ENCODE data around the gene HSPA12B. TPM values are rescaled to one million over a fixed set of nuclear protein-coding genes. Genes with fewer than 3 reads are reported as not detected.
"Not testable (repeated sequence)": the region's sequence is repeated elsewhere in the genome, so short reads cannot be mapped to it uniquely, and the experiment has no call there.

HSPA12B gene
- total RNA-seq, 2 experiments from 2014 or later: not detected

GRCh38 chr20:3784216-3784853 is 51.9 kb downstream of the HSPA12B start:
- peak overlapping the region; percentile 57 for H3K4me3 Mint-ChIP-seq
- ChIA-PET POLR2A (interaction anchor here (1.7 kb wide), 1 partner anchor 17 kb away, joined by 3 read pairs; the partner anchor contains the start of gene ADISSP), CTCF (interaction anchor here (0.5 to 7.0 kb wide), 4 partner anchors 17 to 341 kb away, joined by 3 to 77 read pairs (median 4); partner anchors contain the start of genes ADISSP and AP5S1)
- peak overlapping the region; percentile 73 for H3K27ac Mint-ChIP-seq
- H3K27me3 Mint-ChIP-seq: peaks cover 13% of the 10 kb centered on the region
- peaks cover 59% of the 10 kb centered on the region for H3K4me1 Mint-ChIP-seq
- no peak for DNase-seq
- no peaks in the 10 kb centered on the region for H3K9me3 Mint-ChIP-seq
- H3K36me3 Mint-ChIP-seq (ENCODE audit: low read depth): peaks cover 12% of the 10 kb centered on the region

GRCh38 chr20:3784863-3785239 is 52.4 kb downstream of the HSPA12B start:
- Mint-ChIP-seq H3K36me3 (ENCODE audit: low read depth) (peaks cover 12% of the 10 kb centered on the region), H3K4me1 (peaks cover 55% of the 10 kb centered on the region), H3K27ac (peak overlapping the region; percentile 73), H3K27me3 (peaks cover 8% of the 10 kb centered on the region), H3K9me3 (no peaks in the 10 kb centered on the region), H3K4me3 (peak overlapping the region; percentile 57)
- POLR2A ChIA-PET: interaction anchor here (1.7 kb wide), 1 partner anchor 17 kb away, joined by 3 read pairs; the partner anchor contains the start of gene ADISSP
- DNase-seq: no peak
- CTCF ChIA-PET: interaction anchor here (0.5 to 7.0 kb wide), 5 partner anchors 10 to 340 kb away, joined by 3 to 77 read pairs (median 4); partner anchors contain the start of genes ADISSP, AP5S1 and CDC25B

- H3K27me3 Mint-ChIP-seq: peaks cover 5% of the 10 kb centered on the region
- CTCF ChIA-PET: interaction anchor here (0.8 to 7.0 kb wide), 16 partner anchors 10 to 352 kb away, joined by 3 to 77 read pairs (median 4); partner anchors contain the start of genes ADISSP, AP5S1 and CDC25B
- H3K4me3 Mint-ChIP-seq: peak overlapping the region; percentile 84
- POLR2A ChIA-PET: no interaction called here
- no peaks in the 10 kb centered on the region for H3K9me3 Mint-ChIP-seq
- peaks cover 12% of the 10 kb centered on the region for H3K36me3 Mint-ChIP-seq (ENCODE audit: low read depth)
- H3K4me1 Mint-ChIP-seq: peaks cover 53% of the 10 kb centered on the region
- peak overlapping the region; percentile 47 for H3K27ac Mint-ChIP-seq
- no peak for DNase-seq
Observed at GRCh38 chr20:3785240-3786125, 53.0 kb downstream of the HSPA12B start.

GRCh38 chr20:3786126-3786484 is 53.6 kb downstream of the HSPA12B start:
- peaks cover 48% of the 10 kb centered on the region for H3K4me1 Mint-ChIP-seq
- ChIA-PET POLR2A (interaction anchor here (1.0 kb wide), 2 partner anchors 34 to 89 kb away, joined by 3 to 5 read pairs; partner anchors contain the start of gene AP5S1), CTCF (interaction anchor here (0.6 to 7.0 kb wide), 23 partner anchors 8 to 351 kb away, joined by 3 to 77 read pairs (median 4); partner anchors contain the start of genes ADISSP, AP5S1 and CDC25B)
- H3K4me3 Mint-ChIP-seq: peak overlapping the region; percentile 84
- H3K36me3 Mint-ChIP-seq (ENCODE audit: low read depth): peaks cover 12% of the 10 kb centered on the region
- peak; percentile 49 for DNase-seq
- H3K9me3 Mint-ChIP-seq: no peaks in the 10 kb centered on the region
- no peaks in the 10 kb centered on the region for H3K27me3 Mint-ChIP-seq
- H3K27ac Mint-ChIP-seq: peak overlapping the region; percentile 82

- H3K27ac Mint-ChIP-seq: peak within 1 kb of the TSS; percentile 82
- ChIA-PET POLR2A (interaction anchor here (0.6 to 1.0 kb wide), 4 partner anchors 29 to 224 kb away, joined by 3 to 5 read pairs (median 3); partner anchors contain the start of gene AP5S1), CTCF (interaction anchor here (0.6 to 7.0 kb wide), 29 partner anchors 8 to 351 kb away, joined by 3 to 77 read pairs (median 4); partner anchors contain the start of genes ADISSP, AP5S1 and CDC25B)
- no peaks in the 10 kb centered on the region for H3K9me3 Mint-ChIP-seq
- H3K4me3 Mint-ChIP-seq: peak within 1 kb of the TSS; percentile 84
- DNase-seq: peak; percentile 89
- H3K36me3 Mint-ChIP-seq (ENCODE audit: low read depth): peaks cover 12% of the 10 kb centered on the region
- H3K27me3 Mint-ChIP-seq: no peaks in the 10 kb centered on the region
- H3K4me1 Mint-ChIP-seq: peaks cover 41% of the 10 kb centered on the region
Observed at GRCh38 chr20:3786665-3787323, 54.3 kb downstream of the HSPA12B start, which contains the start of gene CENPB. TSS of gene CENPB (minus strand) at chr20:3786740. CDS start at chr20:3786483, 257 bp downstream.

- Mint-ChIP-seq H3K4me3 (peak overlapping the region; percentile 75), H3K36me3 (ENCODE audit: low read depth) (peaks cover 11% of the 10 kb centered on the region), H3K4me1 (peaks cover 38% of the 10 kb centered on the region), H3K27ac (peak overlapping the region; percentile 66), H3K9me3 (no peaks in the 10 kb centered on the region), H3K27me3 (no peaks in the 10 kb centered on the region)
- CTCF ChIA-PET: interaction anchor here (0.8 to 7.0 kb wide), 16 partner anchors 8 to 259 kb away, joined by 3 to 77 read pairs (median 4); partner anchors contain the start of genes ADISSP, AP5S1 and CDC25B
- no peak for DNase-seq
- POLR2A ChIA-PET: interaction anchor here (0.8 kb wide), 1 partner anchor 29 kb away, joined by 3 read pairs; no protein-coding TSS in a partner anchor
Observed at GRCh38 chr20:3787324-3788014, 55.0 kb downstream of the HSPA12B start.

- H3K4me3 Mint-ChIP-seq: peak overlapping the region; percentile 27
- CTCF ChIA-PET: interaction anchor here (0.5 to 7.0 kb wide), 6 partner anchors 11 to 335 kb away, joined by 3 to 77 read pairs (median 4); partner anchors contain the start of gene AP5S1
- no peaks in the 10 kb centered on the region for H3K9me3 Mint-ChIP-seq
- POLR2A ChIA-PET: interaction anchor here (0.6 kb wide), 2 partner anchors 13 to 33 kb away, joined by 4 to 7 read pairs; no protein-coding TSS in a partner anchor
- peaks cover 6% of the 10 kb centered on the region for H3K36me3 Mint-ChIP-seq (ENCODE audit: low read depth)
- no peak for DNase-seq
- H3K4me1 Mint-ChIP-seq: peaks cover 33% of the 10 kb centered on the region
- H3K27ac Mint-ChIP-seq: no peak overlapping the region
- H3K27me3 Mint-ChIP-seq: no peaks in the 10 kb centered on the region
Observed at GRCh38 chr20:3788685-3789155, 56.2 kb downstream of the HSPA12B start.

GRCh38 chr20:3789201-3789600 is 56.7 kb downstream of the HSPA12B start:
- peaks cover 34% of the 10 kb centered on the region for H3K4me1 Mint-ChIP-seq

GRCh38 chr20:3794168-3794567 is 61.7 kb downstream of the HSPA12B start:
- H3K9me3 Mint-ChIP-seq, POLR2A ChIA-PET, DNase-seq, H3K27me3 Mint-ChIP-seq, H3K27ac Mint-ChIP-seq: not testable (repeated sequence)
- Mint-ChIP-seq H3K36me3 (ENCODE audit: low read depth) (peaks cover 30% of the 10 kb centered on the region), H3K4me1 (peaks cover 24% of the 10 kb centered on the region), H3K4me3 (peak overlapping the region; percentile 49)
- CTCF ChIA-PET: interaction anchor here (0.9 to 2.6 kb wide), 2 partner anchors 8 to 26 kb away, joined by 3 to 12 read pairs; partner anchors contain the start of genes AP5S1 and CENPB

More at GRCh38 chr20:3789201-3789600, 56.7 kb downstream of the HSPA12B start:
- not testable (repeated sequence) for DNase-seq; H3K9me3 Mint-ChIP-seq; H3K27me3 Mint-ChIP-seq; H3K27ac Mint-ChIP-seq; H3K36me3 Mint-ChIP-seq (ENCODE audit: low read depth)
- POLR2A ChIA-PET: interaction anchor here (0.6 kb wide), 2 partner anchors 13 to 32 kb away, joined by 4 to 7 read pairs; no protein-coding TSS in a partner anchor
- peak overlapping the region; percentile 27 for H3K4me3 Mint-ChIP-seq
- CTCF ChIA-PET: interaction anchor here (0.6 to 7.0 kb wide), 6 partner anchors 11 to 65 kb away, joined by 3 to 77 read pairs (median 5); partner anchors contain the start of gene AP5S1

- Mint-ChIP-seq H3K27ac (peak overlapping the region; percentile 98), H3K9me3 (no peaks in the 10 kb centered on the region), H3K4me1 (peaks cover 31% of the 10 kb centered on the region), H3K36me3 (ENCODE audit: low read depth) (peaks cover 37% of the 10 kb centered on the region), H3K27me3 (no peaks in the 10 kb centered on the region), H3K4me3 (peak overlapping the region; percentile 92)
- DNase-seq: no peak
- CTCF ChIA-PET: interaction anchor here (0.9 to 2.6 kb wide), 3 partner anchors 9 to 25 kb away, joined by 3 to 12 read pairs (median 6); partner anchors contain the start of genes AP5S1 and CENPB
- POLR2A ChIA-PET: no interaction called here
Observed at GRCh38 chr20:3794701-3795420, 62.4 kb downstream of the HSPA12B start.
